ENCODE results near the gene STAT5B. TPM values are rescaled to one million over a fixed set of nuclear protein-coding genes. Genes with fewer than 3 reads are reported as not detected.

The STAT5B gene
- total RNA-seq, 1 donor from 2014 or later, result 49.2 TPM

DNA sequence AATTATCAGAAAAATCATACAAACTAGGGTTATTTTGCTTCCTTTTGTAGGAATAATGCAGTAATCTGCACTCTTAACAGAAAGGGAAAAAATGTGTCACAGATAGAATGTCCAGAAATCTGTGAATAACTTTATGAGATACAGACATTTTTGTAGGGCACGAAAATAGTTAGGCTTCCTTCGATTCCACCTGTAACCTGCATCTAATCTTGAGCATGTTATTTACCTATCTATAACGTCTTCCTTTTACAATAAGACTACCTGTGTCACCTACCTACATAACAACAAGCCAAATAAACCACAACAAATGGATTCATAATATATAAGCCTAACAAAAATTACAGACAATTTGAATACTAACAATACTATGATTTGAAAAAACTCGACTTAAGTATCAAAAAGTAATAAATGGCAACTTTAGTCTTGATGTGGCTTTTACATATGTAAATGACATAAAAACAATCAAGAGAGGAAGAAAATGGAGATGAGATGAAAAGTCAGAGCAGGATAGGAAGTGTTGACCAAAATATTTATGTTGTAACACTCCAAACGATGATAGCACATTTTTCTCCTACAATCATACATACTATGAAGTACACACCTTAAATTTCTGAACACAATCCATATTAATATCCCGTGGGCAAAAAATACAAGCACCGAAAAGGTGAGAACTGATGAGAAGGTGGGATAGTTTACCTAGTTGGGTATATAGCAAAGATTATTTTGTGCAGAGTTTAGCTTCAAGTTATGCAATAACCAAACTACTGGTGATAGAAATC is 2.5 kb downstream of the STAT5B start:
- H3K27ac Mint-ChIP-seq (ENCODE audit: unreplicated experiment), result no peak overlapping the region
- no peaks in the 10 kb centered on the region for H3K27me3 Mint-ChIP-seq (ENCODE audit: low read depth)
- no peaks in the 10 kb centered on the region for H3K9me3 Mint-ChIP-seq
- H3K4me3 Mint-ChIP-seq, result peak overlapping the region; percentile 67
- no peaks in the 10 kb centered on the region for H3K36me3 Mint-ChIP-seq (ENCODE audit: low read depth)
- peaks cover 49% of the 10 kb centered on the region for H3K4me1 Mint-ChIP-seq
- TF ChIP-seq, protein P1, sequence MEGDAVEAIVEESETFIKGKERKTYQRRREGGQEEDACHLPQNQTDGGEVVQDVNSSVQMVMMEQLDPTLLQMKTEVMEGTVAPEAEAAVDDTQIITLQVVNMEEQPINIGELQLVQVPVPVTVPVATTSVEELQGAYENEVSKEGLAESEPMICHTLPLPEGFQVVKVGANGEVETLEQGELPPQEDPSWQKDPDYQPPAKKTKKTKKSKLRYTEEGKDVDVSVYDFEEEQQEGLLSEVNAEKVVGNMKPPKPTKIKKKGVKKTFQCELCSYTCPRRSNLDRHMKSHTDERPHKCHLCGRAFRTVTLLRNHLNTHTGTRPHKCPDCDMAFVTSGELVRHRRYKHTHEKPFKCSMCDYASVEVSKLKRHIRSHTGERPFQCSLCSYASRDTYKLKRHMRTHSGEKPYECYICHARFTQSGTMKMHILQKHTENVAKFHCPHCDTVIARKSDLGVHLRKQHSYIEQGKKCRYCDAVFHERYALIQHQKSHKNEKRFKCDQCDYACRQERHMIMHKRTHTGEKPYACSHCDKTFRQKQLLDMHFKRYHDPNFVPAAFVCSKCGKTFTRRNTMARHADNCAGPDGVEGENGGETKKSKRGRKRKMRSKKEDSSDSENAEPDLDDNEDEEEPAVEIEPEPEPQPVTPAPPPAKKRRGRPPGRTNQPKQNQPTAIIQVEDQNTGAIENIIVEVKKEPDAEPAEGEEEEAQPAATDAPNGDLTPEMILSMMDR (conservative IDR thresholded peaks at IDR 0.05), result no peak
- no peak for DNase-seq (ENCODE audit: low read depth, low spot score)

DNA sequence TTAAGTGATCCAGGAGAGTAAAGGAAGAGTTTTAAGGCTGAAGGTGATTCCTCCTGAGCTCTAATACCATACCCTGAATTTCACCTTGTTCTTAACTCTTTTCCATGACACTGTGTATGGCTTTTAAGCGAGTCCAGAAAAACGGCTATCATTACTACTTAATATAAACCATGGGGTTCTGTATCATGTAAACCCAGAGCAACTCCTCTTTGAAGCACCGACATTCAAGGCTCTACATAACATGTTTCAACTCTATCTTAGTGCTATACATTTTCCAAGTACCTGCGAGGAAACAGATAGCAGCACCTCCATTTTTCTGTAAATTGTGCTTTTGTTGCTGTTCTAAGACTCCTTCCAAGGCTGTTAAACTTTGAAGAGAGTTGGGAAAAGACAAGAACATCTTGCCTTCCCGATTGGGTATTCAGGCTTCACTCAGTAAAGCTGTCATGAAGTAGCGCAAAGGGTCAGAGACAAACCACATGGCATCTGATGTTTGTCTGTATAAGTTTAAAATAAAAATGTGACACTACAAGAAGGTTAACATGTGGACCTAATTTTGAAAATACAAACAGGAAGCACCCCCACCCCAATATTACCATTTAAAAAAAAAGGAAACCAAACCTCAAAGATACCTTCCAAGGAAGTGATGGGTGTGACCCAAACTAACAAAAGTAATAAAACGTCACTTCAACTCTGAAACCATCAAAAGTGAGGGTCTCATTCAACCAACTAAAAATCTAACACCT is 3.9 kb downstream of the STAT5B start:
- H3K4me3 Mint-ChIP-seq, result peak overlapping the region; percentile 38
- peaks cover 40% of the 10 kb centered on the region for H3K4me1 Mint-ChIP-seq

DNA sequence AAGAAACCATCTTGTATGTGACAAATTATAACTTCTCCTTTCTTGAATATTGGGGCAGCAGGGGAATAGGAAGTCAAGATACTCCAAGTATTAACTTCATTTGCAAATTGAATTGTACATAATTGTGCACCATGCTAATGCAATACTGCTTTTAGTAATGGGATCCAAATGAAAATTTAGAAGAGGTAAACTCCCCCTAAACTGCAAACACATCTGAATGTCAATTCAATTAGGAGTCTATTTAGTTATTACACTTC is 4.5 kb downstream of the STAT5B start:
- Mint-ChIP-seq H3K36me3 (ENCODE audit: low read depth) (no peaks in the 10 kb centered on the region), H3K27me3 (ENCODE audit: low read depth) (no peaks in the 10 kb centered on the region), H3K27ac (ENCODE audit: unreplicated experiment) (no peak overlapping the region), H3K4me3 (no peak overlapping the region), H3K4me1 (peaks cover 34% of the 10 kb centered on the region), H3K9me3 (no peaks in the 10 kb centered on the region)
- TF ChIP-seq, protein P1 (conservative IDR thresholded peaks at IDR 0.05), result no peak
- DNase-seq (ENCODE audit: low read depth, low spot score), result no peak

More for the DNA sequence above, 3.9 kb downstream of the STAT5B start:
- Mint-ChIP-seq H3K36me3 (ENCODE audit: low read depth) (no peaks in the 10 kb centered on the region), H3K27me3 (ENCODE audit: low read depth) (no peaks in the 10 kb centered on the region), H3K9me3 (no peaks in the 10 kb centered on the region), H3K27ac (ENCODE audit: unreplicated experiment) (no peak overlapping the region)
- TF ChIP-seq, protein P1 (conservative IDR thresholded peaks at IDR 0.05), result no peak
- DNase-seq (ENCODE audit: low read depth, low spot score), result no peak

DNA sequence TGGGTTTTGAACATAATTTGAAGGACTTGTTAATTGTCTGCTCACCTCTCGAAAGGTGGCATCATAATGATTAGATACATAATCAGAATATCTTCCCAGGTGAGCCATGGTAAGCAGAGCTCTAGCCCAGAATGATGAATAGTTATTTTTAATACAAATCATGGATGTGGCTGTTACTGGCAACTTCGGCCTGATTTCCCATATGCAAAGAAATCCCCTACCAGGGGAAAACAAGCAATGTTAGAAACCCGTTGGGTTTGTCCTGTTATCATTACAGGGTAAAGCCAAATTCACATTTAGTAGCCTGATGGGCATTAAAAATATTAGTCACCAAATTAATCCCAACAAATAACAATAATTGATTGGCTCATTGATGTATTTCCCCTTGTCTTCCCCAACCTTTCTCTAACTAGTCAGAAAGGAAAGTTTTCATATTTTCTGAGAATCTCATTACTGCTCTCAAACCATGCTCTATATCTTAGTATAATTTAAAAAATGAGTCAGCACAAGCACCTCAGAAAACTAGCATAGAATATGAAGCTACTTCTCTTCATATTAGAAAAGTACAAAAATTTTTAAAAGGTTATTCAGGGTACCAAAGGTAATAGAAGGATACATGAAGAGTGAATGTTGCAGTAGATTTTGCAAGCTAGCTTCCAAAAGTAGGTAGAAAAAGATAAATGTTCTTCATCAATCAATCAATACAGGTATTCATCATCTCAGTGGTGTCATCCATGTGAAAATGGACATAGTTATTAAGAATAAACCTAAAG is 5.0 kb downstream of the STAT5B start:
- TF ChIP-seq, protein P1 (conservative IDR thresholded peaks at IDR 0.05), result no peak
- no peaks in the 10 kb centered on the region for H3K9me3 Mint-ChIP-seq
- H3K27me3 Mint-ChIP-seq (ENCODE audit: low read depth), result no peaks in the 10 kb centered on the region
- no peak overlapping the region for H3K4me3 Mint-ChIP-seq
- DNase-seq (ENCODE audit: low read depth, low spot score), result no peak
- no peak overlapping the region for H3K27ac Mint-ChIP-seq (ENCODE audit: unreplicated experiment)
- H3K4me1 Mint-ChIP-seq, result peaks cover 34% of the 10 kb centered on the region
- H3K36me3 Mint-ChIP-seq (ENCODE audit: low read depth), result no peaks in the 10 kb centered on the region

DNA sequence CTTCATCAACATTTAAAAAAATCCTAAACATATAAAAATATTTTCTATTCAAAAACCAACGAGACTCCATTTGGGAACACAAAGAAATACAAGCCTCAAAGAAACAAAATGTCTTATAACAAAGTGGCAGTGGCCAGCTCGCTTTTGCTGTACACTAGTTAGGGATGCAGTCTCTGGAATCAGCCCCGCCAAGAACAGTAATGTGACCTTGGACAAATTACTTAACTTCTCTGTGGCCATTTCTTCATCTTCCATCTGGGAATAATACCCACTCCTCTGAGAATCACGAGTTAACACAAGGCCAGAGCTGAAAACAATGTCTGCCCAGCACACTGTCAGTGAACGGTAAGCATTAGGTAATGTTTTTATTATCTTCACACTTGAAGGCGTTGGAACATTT is 5.6 kb downstream of the STAT5B start:
- H3K9me3 Mint-ChIP-seq, result no peaks in the 10 kb centered on the region
- H3K4me3 Mint-ChIP-seq, result no peak overlapping the region
- no peak for DNase-seq (ENCODE audit: low read depth, low spot score)
- no peaks in the 10 kb centered on the region for H3K27me3 Mint-ChIP-seq (ENCODE audit: low read depth)
- TF ChIP-seq, protein P1 (conservative IDR thresholded peaks at IDR 0.05), result no peak
- peaks cover 34% of the 10 kb centered on the region for H3K4me1 Mint-ChIP-seq
- no peak overlapping the region for H3K27ac Mint-ChIP-seq (ENCODE audit: unreplicated experiment)
- H3K36me3 Mint-ChIP-seq (ENCODE audit: low read depth), result no peaks in the 10 kb centered on the region

Data from neural crest cell (in vitro differentiated cells).